Activated CD4-positive, alpha-beta T cell treated with anti-CD3 and anti-CD28 coated beads, Interleukin-10, Interleukin-2, amounts not matched to agents 100 ng/mL and 50 ng/mL, durations not matched to agents 16 hours and 8 hours (primary cell): ENCODE results near the gene IL17F.

Experiments used
- DNase-seq: peaks from one replicate; pipeline ENCODE4 v3.0.0-alpha.2; 2020

Gene IL17F

DNA sequence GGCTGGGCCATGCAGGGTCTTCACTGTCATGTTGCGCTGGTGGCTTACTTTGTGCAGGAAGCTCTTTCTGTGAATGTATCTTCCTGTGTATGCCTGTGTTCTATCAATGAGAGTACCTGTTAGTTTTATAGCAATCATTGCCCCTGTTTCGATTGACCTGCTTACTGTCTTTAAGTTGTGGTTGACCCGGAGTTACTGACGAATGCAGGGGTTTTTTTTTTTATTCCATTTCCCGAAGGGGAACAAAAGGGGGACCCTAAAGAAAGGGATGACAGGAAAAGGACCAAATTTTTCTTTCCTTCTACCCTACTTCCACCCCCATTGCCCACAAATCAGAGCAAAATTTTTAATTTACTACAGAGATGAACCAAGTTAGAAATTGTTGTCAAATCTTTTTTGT, at the start of gene IL17F:
Gene IL17F (minus strand): TSS at position 101 of the 400 bp plus-strand sequence. CDS start 71 bp downstream, at position 30.
- no peak for DNase-seq

DNA sequence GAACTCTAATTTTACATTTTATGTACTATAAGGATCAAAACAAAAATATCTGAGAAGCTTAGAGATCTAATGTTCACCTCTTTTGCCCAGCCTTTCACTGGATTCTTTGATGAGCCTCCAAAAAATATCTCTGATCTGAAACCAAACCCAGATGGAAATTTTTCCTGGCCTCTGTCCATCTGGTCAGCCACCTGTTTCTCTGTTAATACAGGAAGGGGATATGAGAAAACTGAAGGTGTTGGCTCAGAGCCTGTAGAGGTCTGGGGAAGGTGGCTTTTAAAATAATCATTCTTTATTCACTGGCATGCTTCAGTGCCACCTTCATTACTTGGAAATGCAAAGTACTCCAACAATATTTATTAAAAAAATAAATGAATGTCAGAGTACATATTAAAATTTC, 48.8 kb upstream of the IL17F start:
- no peak for DNase-seq

DNA sequence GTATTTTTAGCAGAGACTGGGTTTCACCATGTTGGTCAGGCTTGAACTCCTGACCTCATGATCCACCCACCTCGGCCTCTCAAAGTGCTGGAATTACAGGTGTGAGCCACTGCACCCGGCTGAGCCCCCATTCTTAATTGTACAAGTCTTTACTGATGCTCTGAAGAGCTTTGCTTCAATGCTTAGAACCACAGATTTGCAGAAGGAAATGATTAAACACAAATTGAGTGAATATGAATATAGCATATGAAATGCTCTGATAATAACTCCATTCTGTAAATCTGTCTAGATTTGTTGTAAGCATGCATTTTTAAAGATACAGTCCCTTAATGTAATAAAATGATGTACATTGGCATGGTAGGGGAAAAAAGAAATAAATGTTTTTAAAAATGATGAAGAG, 44.5 kb upstream of the IL17F start:
- DNase-seq = no peak

DNA sequence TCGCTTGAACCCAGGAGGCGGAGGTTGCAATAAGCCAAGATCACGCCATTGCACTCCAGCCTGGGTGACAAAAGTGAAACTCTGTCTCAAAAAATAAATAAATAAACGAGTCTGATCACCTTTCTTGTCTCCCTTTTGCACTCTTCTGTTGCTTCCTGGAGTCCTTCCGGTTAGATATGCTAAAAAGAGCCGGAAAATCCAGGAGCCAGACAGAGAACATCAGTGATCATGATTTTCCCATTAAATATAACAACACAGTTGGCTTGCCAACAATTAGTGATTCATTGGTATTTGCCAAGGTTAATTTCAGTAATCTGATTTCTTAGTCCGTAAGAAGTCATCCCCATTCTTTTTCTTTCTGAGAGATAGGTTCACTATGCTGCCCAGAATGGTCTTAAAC, 43.9 kb upstream of the IL17F start:
- no peak for DNase-seq

DNA sequence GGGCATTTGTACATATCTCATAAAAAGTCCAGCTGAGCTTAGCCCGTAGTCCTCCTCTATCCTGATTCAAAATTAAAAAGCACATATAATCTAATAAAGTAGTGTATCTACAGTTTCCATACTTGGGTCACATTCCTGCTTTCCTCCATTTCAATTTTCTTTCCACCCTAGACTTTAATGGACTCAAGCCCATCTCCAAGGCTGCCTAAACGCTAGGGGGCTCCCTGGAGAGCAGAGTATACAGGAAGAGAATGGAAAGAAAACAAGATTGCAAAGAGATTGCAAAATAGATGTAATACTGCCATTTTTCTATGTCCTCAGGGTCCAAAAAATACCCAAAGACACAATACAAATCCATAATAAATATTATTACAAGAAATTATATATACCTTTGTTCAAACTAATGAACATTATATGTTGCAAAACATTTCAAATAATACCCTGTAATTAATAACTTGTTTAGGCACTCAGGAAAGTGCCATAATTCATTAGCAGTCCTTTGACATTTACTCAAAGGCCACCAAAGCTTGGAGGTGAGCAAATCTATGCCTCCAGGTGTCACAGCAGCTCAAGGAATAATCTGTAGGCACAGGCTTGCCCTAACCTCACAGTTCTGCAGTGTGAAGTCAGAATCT, 42.6 kb upstream of the IL17F start:
- DNase-seq = peak; percentile 82

DNA sequence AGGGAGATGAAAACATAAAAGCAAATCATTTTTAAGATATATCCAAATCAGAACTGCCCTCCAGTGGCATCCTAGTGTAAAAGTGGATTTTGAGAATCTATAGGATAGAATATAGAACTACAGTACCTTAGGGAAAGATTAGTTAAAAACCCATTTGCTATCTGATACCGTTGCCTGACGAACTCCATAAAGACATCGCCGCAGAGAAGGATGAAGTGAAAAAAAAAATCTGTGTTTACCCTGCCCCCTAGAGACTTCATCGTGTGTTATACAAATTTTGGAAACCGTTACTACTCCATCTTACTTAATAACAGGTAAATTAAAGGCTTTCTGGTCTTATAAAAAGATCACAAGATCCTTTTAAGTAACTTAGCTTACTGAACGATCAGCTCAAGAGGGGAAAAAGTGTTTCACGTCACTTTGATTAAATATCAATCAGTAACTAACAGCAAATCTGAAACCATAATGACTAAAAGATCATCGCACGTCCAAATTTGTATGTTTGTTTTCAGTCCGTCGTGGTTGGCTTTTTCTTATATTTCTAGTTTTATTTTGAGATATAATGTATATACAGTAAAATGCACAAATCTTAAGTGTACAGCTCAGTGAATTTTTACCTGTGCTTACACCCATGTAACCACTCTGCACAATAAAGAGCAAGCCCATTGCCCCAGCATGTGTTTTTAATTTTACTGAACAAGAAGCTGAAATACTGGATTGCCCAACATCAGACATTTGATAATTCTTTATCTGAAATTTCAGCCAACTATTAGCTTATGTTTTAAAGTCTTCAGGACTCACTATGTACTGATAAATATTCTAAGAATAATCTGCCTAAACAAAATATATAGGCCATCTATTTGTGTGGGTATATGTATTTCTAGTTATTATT, 41.1 kb upstream of the IL17F start:
- DNase-seq = peak; percentile 50

DNA sequence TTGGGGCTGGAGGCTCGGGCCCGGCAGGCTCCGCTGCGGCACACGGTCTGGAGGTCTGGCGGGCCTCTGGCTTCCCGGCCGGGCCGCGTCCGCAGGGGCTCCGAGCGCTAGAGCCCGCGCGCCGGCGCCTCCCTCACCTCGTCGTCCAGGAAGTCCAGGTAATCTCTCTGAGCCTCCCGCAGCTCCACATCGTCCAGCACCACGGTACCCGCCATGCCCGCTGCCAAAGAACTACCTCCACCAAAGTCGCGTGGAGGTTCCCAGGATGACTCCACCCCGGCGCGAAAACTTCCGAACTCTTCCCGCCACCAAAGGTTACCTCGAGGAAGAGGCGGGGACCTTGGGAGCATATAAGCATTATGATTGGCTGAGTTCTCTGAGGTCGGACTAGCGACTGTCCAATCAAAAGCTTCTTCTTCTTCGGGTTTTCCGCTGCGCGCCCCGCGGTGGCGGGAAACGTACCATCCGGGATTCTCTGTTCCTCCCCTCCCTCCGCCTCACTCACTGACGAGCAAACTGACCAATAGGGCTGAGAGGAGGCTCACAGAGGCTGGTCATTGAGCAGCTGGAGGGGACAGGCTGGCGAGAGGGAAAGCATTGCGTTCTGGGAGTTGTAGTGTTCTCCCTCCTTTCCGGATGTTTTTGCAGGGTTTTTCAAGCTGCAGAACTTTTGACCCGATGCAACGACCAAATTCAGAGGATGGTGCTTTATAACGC, 40.3 kb upstream of the IL17F start, which contains the start of gene MCM3:
Gene MCM3 (minus strand): TSS at position 283 of the 717 bp plus-strand sequence. CDS start 68 bp downstream, at position 215.
- DNase-seq = peak; percentile 100

DNA sequence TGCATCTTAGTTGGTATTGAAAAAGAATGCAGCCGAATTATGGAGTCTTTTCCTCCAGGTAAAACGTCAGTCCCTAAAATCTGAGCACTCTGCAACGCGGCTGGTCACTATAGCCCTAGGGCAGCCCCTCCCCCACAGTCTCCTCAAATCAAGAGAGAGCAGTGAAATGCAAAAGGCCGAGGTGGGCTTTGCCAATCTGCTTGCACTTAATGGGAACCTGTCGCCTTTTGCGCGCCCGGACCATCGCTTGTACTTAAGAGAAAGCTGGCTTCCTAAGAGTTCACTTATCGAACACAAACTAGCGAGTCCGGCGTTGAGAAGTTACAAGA, 39.8 kb upstream of the IL17F start:
- peak; percentile 77 for DNase-seq

DNA sequence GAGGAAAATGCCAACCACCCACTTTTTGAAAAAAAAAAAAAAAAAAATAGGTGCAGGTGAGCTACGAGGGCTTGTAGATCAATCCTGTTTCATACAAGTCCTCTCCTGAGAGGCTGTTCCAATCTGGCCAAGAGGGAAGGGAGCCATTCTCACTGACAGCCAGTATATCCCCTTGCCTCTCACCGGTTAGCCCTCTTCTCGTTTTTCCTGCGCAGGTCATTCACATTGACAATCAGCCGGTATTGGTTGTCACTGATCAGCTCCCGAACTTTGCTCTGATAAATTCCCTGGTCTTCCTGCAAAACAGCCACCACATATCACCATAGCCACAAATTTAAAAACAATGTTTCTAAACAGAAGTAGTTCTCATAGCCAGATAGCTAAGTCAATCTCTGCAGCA, 38.8 kb upstream of the IL17F start:
- no peak for DNase-seq

DNA sequence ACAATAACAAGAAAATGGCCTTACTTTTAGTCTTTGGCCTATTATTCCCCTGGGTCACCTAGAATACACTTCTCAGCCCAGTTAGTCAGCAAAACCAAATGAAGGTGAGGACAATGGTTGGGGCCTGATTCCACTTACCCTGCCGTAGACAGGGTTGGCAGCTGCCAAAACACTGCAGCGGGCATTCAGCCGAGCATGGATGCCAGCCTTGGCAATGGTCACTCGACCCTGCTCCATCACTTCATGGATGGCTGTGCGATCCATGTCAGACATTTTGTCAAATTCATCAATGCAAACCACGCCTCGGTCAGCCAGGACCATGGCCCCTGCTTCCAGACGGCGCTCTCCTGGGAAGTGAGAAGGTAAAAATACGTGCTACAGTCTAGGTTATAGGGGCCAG, 31.8 kb upstream of the IL17F start:
- DNase-seq = no peak

DNA sequence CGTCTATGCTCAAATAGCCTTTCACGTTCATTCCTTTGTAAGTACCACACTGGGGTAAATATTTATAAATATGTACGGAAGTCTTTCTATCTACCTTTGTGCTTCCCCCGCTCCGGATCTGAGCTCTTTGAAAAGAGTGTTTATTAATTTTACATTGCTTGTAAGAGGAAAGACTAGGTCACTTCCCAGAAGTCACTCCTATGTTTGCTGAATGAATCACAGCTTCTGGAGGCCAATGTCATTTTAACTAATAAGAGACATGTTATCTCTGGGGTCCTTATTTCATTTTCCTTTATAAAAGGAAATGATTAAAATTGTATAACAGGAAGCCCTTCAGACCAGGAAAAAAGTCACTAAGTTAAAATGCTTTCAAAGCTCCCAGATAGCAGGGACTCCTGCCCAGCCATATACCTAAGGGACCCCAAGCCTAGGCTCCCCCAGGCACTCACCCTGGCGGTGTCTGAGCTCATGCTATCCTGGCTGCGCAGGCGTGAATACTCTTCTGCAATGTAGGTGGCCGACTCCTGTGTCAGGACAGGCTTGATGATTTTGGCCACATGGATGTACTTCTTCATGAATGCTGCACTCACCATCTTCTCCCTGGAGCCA, 27.7 kb upstream of the IL17F start:
- DNase-seq = no peak

DNA sequence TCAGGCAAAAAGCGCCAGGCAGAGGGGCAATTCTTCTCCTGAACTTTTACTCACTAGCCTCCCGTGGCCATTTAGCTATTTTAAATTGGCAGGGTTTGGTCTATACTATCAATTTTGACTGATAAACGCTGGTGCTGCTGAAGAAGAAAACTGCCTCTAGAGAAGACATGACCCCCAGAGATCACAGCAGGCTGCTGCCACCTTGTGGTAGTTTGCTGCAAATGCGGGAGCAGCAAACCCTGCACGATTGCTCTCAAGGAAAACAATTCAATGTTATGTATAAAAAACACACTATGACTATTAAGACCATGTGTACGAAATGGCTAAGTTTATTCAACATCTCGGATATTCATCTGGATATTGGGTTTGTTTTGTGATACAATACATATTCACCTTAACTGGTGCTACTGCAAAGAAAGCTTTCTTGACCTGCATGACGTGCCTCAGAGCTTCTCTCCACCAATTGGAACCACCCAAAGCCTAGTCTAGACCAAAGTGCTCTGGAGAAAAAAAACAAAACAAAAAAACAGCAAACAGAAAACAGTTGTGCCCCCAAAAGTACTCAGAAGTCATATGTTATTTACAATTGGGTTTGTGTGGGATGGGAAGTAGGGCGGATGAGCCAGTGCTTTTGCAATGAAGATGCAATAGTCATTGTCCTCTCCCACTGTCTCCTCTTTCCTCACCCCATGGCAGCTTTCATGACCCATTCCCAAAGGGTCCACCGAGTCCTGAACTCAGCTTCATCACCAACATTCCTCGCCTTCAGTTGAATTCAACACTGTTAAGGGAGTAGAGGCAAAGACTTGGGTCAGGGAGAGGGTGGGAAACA, 19.6 kb upstream of the IL17F start:
- peak; percentile 84 for DNase-seq

DNA sequence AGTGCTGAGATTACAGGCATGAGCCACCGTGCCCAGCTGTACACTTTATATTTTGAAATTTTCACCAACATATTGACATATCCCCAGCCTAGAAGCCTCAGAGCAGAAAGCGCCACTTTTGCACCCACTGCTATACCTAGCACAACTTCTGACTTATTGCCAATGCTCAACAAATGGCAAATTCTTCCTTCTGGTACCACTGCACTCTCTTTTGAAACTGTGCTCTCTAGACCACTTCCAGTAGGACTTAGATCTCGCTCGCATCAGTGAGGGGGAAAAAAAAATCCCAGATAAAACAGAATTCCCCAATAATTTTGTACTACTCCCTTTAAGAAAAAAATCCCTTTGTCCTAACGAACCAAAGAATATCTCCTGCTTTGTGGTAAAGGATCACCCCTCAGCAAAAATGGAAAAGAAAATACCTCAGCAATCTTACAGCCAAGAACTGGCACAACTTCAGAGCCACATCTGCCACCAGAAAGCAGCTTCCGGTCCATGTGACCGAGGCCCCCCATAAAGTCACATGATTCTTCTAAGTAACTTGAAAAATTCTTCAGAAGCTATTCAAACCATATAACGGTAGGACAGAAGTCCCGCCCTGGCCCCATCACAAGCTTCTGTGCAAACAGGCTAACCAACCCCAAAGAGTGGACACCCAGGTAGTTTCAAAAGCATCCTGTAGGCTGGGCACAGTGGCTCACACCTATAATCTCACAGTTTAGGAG, 18.5 kb upstream of the IL17F start:
- DNase-seq = no peak

DNA sequence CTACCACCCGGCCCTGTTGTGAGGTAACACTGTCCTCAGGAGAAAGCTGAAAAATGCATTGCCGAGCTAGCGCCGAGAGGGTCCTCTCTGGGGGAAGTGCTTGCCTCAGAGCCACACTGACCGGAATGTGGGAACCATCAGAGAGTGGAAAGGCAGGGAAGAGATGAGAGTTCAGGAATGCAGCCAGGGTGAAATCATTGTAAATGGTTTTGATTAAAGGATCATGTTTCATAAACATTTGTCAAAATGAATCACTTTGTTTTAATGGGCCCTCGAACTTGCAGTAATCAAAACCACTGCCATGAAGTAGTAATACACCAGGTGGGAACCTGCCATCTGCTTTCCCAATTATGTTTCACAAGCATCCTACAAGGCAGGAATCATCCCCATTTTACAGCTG, 16.9 kb upstream of the IL17F start:
- no peak for DNase-seq

DNA sequence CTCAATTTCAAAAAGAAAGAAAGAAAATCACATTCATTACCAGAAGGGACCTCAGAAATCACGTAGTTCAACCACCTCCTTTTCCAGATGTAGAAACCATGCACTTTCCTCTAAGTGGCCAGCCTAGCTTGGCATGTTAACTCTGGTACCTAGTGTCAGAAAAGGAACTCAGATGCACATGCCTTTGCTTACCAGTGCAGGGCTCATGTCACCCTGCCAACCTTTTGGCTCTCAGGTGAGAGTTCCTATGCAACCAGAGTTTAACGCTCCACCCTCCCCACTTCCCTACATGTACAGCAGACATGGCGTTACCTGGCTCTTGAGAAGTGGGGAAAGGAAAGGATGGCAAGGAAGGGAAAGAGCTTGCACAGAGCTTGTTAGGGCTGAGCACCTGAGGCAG, 16.3 kb upstream of the IL17F start:
- no peak for DNase-seq

DNA sequence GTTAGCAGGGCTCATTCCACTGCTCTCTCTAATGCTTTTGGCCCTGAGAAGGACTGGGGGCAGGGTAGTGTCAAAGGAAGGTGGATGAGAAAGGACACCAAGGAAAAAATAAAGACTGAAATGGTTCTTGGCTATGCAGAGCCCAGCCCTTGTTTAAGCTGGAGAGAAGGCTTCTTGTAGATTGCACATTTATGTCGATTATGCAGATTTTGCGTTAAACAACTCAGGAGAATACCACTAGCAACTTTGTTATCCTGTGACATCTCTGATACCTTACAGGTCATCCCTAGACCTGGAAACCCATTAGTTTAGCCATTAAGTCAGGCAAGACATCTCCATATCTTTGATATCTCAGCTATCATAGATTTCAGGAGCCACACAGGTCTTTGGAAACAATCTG, 11.1 kb upstream of the IL17F start:
- no peak for DNase-seq

DNA sequence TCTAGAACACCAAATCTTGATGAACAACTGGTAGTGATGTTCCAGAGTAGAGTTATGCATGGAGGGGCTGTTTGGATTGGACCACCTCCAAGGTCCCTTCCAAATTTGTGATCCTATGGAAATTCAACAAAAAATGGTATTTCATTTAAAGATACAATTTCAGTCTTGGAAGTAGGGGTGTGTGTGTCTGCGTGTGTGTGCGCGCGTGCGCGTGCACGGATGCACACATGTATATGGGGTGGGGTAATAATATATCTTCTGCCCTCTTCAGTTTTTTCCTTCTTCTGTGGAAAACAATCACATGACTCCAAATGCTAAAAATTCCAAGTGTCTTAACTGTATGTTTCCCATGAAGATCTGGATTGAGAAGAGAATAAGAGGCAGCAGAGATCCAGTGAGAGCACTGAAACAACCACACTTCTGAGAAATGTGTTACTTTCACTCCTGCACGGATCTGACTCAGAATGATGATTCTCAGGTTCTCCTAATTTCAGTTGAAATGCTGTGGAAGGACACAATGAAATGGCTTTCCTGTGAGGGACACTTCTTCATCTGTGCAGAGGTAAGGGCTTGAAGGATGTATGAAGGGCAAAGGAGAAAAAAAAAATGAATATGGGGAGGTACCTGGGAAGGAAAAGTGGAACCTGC, 10.6 kb upstream of the IL17F start:
- DNase-seq = peak; percentile 84

DNA sequence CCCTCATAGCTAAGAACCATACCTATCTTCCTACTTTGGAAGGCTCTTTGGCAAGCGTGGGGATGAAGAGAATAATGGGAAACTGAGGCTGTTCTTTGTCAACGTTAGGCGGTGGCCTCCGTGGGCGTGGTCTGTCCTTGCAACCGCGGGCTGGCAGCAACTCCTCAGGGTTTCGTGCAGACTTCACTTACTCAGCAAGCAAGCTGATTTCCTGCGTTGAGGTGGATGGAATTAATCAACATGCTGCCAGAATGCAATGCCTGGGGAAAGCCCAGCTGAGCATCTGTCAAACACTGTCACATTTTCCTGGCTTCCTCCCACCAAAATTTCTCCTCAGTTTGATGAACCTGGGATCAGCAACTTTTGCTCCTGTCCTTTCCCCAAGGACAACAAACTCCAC, 9.2 kb upstream of the IL17F start:
- peak; percentile 90 for DNase-seq

DNA sequence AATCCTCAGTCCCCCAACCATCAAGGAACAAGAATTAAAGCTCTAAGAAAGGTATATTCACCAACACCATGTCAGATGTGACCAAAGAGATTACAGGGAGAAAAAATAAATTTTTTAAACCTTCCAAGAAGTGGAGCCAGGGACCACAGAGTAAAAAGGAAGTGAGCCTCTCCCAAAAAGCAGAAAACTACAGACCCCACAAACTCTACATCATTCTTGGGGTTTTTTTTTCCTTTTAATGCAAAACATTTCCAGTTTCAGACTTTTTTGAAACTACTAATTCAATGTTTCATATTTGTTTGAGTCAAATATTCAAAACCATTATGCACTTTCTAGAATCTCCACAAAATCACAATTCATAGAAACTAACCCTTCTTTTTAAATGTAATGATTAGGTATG, 6.8 kb upstream of the IL17F start:
- peak; percentile 46 for DNase-seq

DNA sequence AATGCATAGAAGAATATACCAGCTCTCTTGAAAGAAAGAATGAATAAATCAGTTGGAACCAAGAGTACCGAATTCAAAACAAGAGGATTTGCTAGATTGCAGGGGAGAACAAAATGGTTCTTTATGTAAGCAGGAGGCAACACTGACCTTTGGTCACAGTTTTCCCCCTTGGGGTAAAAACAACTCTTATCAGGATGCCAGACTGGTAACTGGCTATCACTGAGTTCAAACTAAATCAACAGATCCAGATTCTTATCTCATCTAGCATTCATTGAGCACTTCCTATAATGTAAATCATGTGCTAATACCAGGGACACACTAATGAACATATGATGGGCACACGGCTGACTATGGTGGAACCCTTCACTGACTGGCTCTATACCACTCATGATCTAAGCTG, 4.8 kb upstream of the IL17F start:
- DNase-seq = no peak

DNA sequence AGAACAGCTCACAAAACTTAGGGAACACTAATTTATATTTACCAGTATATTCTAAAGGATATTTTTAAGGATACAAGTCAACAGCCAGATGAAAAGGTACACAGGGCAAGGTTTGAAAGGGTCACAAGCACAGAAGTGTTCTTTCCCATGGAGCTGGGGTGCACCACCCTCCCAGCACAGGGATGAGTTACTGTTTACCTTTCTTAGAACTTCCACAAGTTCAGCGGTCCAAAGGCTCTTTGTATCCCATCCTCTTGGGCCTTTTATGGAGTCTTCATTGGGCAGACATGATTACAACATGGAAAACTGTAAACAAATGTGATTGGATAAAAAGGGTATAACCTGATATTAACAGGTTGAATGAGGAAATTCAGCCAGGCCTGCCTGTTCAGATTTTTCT, 1.1 kb upstream of the IL17F start:
- DNase-seq = no peak
